Measurements from ENCODE around the gene PARD6G. TPM values are rescaled to one million over a fixed set of nuclear protein-coding genes. Genes with fewer than 3 reads are reported as not detected.

PARD6G gene
- total and polyA plus RNA-seq, 9 of the 15 experiments (the other 6 are each of a cell fraction or from before 2014, with no cell fraction given): 0.03 to 1.2 (median 0.26) TPM

- peaks cover 51% of the 10 kb centered on the region; the same call in 2 of the 3 replicates for H3K36me3 ChIP-seq (ENCODE audit: control insufficient read depth, insufficient read depth, low read length)
- H3K4me2 ChIP-seq (ENCODE audit: insufficient read depth, low read length): no peak overlapping the region
- peaks cover 27% of the 10 kb centered on the region for H4K20me1 ChIP-seq (replicated peaks; ENCODE audit: control insufficient read depth, insufficient read depth, low read length)
- in situ Hi-C loops (cut with MboI): no loop called here
- ATAC-seq (no peak), DNase-seq (ENCODE audit: extremely low read depth in 1 of 4, low spot score in 3 of 4) (no peak), FAIRE-seq (no peak)
- H3K4me3 ChIP-seq: no peak overlapping the region
- WGBS (ENCODE audit: insufficient coverage, low coverage, missing lambda C conversion rate): 88% methylated on average over 3 of the region's 4 CpGs
- H3K9me1 ChIP-seq (ENCODE audit: control insufficient read depth, insufficient read depth, low read length): no peaks in the 10 kb centered on the region
- H3K9me3 ChIP-seq (replicated peaks; ENCODE audit: control insufficient read depth, insufficient read depth, low read depth, low read length): no peaks in the 10 kb centered on the region
- TF ChIP-seq SFPQ (IDR thresholded peaks at IDR 0.05; ENCODE audit: low read depth, low read length): no peak
- TF ChIP-seq ZNF717 (CRISPR knock-in tag; IDR thresholded peaks at IDR 0.05): no peak
- TF ChIP-seq ASH1L (IDR thresholded peaks at IDR 0.05; ENCODE audit: borderline replicate concordance, low read depth, partially characterized antibody): no peak
- no peak for TF ChIP-seq POU5F1 (IDR thresholded peaks at IDR 0.05; ENCODE audit: borderline replicate concordance, low read depth, low read length, partially characterized antibody)
- no peak for TF ChIP-seq CHCHD3 (CRISPR knock-in tag; IDR thresholded peaks at IDR 0.05)
- TF ChIP-seq SNIP1 (IDR thresholded peaks at IDR 0.05; ENCODE audit: low read depth): no peak
- no peak for TF ChIP-seq SUPT5H (IDR thresholded peaks at IDR 0.05)
- TF ChIP-seq PKNOX1 (IDR thresholded peaks at IDR 0.05): no peak
- no peak for TF ChIP-seq KDM2B (CRISPR knock-in tag; IDR thresholded peaks at IDR 0.05)
- no peak for TF ChIP-seq RCOR1 (IDR thresholded peaks at IDR 0.05; ENCODE audit: borderline replicate concordance in 1 of 2, low read depth in 2 of 2, low read length in 2 of 2)
- no TSS peak for BruUV-seq (replicated peaks)
- ChIA-PET CTCF (ENCODE audit: low intra/inter-chr PET ratio) (no interaction called here), POLR2A (interaction anchor here (0.6 kb wide), 1 partner anchor 608 kb away, joined by 4 read pairs; no protein-coding TSS in a partner anchor)
- intact Hi-C loops (cut with micrococcal nuclease): no loop called here
- peaks cover 76% of the 10 kb centered on the region for H3K79me2 ChIP-seq (ENCODE audit: control insufficient read depth, insufficient read depth, low read length)
- peaks cover 5 to 13% of the 10 kb centered on the region in 2 experiments; a peak in 4 of 5 replicates for H3K4me1 ChIP-seq (replicated peaks in 1 of 2; ENCODE audit: control insufficient read depth in 2 of 2, insufficient read depth in 2 of 2, low read length in 2 of 2)
- H3K27me3 ChIP-seq (ENCODE audit: control insufficient read depth in 2 of 2, insufficient read depth in 2 of 2, low read length in 2 of 2): no peaks in the 10 kb centered on the region
- H3K27ac ChIP-seq (ENCODE audit: extremely low read depth, low read depth, low read length): no peak overlapping the region
- no peak overlapping the region for H2AFZ ChIP-seq (ENCODE audit: low read depth, low read length)
- no peak overlapping the region for H3K9ac ChIP-seq (ENCODE audit: insufficient read depth in 1 of 2, low read depth in 2 of 2, low read length in 2 of 2)
Observed at GRCh38 chr18:80115035-80115434, 132.3 kb downstream of the PARD6G start.
